ENCODE results near the gene LRRC75A. TPM values are rescaled to one million over a fixed set of nuclear protein-coding genes. Genes with fewer than 3 reads are reported as not detected.

Gene LRRC75A
- total and polyA plus RNA-seq, 5 donors, result 0.63 to 1.3 (median 1.2) TPM

DNA sequence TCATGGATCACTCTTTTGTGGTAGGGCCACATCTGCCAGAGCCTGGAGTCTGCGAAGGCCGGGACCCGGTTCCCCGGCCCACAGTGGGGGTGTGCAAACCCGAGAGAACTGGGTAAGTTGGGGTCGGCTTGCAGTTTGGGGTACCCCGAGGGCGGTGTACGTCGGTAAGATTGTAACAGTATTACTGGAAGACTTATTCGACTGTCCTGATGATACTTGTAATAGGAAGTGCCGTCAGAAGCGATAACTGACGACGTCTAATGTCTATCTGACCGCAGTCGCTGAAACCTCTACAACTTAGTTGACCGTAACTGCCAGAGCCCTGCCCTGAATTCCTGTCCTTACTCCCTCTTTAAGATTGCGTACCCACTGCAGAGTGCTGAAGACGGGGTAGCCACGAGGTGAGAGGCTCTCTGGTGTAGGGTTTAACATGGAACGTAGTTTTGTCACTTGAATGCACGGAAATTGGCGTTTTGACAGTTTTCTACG is 52.6 kb downstream of the LRRC75A start:
- Histone ChIP-seq H3K4me1 (ENCODE audit: control insufficient read depth, insufficient read depth, low read length) (peaks cover 4% of the 10 kb centered on the region), H3K4me3 (ENCODE audit: low read length) (peak overlapping the region; percentile 77), H3K9me3 (ENCODE audit: control insufficient read depth, low read length) (no peaks in the 10 kb centered on the region), H3K27ac (ENCODE audit: low read length) (peak overlapping the region; percentile 65), H3K27me3 (ENCODE audit: control insufficient read depth, insufficient read depth) (no peaks in the 10 kb centered on the region)
- DNase-seq (peak in 1 of 3 donors; percentile 44), ATAC-seq (peak in 1 of 2 donors; percentile 1)
- intact Hi-C loops (cut with DNase I), result no loop called here
- under 1% methylated on average over 25 of the region's 25 CpGs for WGBS

GRCh38 chr17:16438557-16439302 is 53.3 kb downstream of the LRRC75A start:
- H3K27ac ChIP-seq (ENCODE audit: low read length), result peak overlapping the region; percentile 68
- peak; percentile 94 for ATAC-seq
- intact Hi-C loops (cut with DNase I), result no loop called here
- H3K27me3 ChIP-seq (ENCODE audit: control insufficient read depth, insufficient read depth), result no peaks in the 10 kb centered on the region
- under 1% methylated on average over 46 of the region's 46 CpGs for WGBS
- peak; percentile 95 to 97 (median 96) for DNase-seq
- H3K4me1 ChIP-seq (ENCODE audit: control insufficient read depth, insufficient read depth, low read length), result peaks cover 4% of the 10 kb centered on the region
- no peaks in the 10 kb centered on the region for H3K9me3 ChIP-seq (ENCODE audit: control insufficient read depth, low read length)
- peak overlapping the region; percentile 77 for H3K4me3 ChIP-seq (ENCODE audit: low read length)

GRCh38 chr17:16438173-16438556 is 53.8 kb downstream of the LRRC75A start:
- 11% methylated on average over 8 of the region's 8 CpGs for whole genome bisulfite sequencing
- peaks cover 4% of the 10 kb centered on the region for H3K4me1 ChIP-seq (ENCODE audit: control insufficient read depth, insufficient read depth, low read length)
- DNase-seq (no peak), ATAC-seq (no peak)
- peak overlapping the region; percentile 18 for H3K4me3 ChIP-seq (ENCODE audit: low read length)
- no peaks in the 10 kb centered on the region for H3K27me3 ChIP-seq (ENCODE audit: control insufficient read depth, insufficient read depth)
- no peaks in the 10 kb centered on the region for H3K9me3 ChIP-seq (ENCODE audit: control insufficient read depth, low read length)
- intact Hi-C loops (cut with DNase I), result no loop called here
- peak overlapping the region; percentile 68 for H3K27ac ChIP-seq (ENCODE audit: low read length)

DNA sequence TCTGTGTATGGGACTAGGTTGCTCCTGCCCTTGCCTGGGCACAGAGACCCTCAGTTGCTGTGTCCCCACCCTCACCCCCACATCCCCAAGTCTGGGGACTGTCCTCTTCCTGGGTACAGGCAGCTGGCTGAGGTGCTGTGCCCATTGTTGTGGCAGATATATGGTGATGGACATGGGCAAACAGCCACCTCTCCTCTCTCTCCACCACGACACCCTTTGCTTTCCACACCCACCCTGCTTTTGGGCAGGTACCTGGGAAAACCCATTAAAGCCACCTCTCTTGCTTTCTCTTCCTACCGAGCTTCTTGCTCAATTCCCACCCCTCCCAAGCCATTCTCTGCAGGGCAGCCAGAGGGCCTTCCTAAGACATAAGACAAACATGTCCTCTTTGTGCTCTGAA is 54.9 kb downstream of the LRRC75A start:
- 70% methylated on average over 2 of the region's 2 CpGs for WGBS
- DNase-seq, result peak in 1 of 3 donors; percentile 11
- Histone ChIP-seq H3K4me1 (ENCODE audit: control insufficient read depth, insufficient read depth, low read length) (peaks cover 4% of the 10 kb centered on the region), H3K27me3 (ENCODE audit: control insufficient read depth, insufficient read depth) (no peaks in the 10 kb centered on the region), H3K9me3 (ENCODE audit: control insufficient read depth, low read length) (no peaks in the 10 kb centered on the region), H3K27ac (ENCODE audit: low read length) (no peak overlapping the region), H3K4me3 (ENCODE audit: low read length) (no peak overlapping the region)
- intact Hi-C loops (cut with DNase I), result no loop called here
- ATAC-seq, result no peak

GRCh38 chr17:16435925-16436886 is 55.8 kb downstream of the LRRC75A start:
- no peak for ATAC-seq
- Histone ChIP-seq H3K4me1 (ENCODE audit: control insufficient read depth, insufficient read depth, low read length) (peaks cover 4% of the 10 kb centered on the region), H3K27ac (ENCODE audit: low read length) (no peak overlapping the region), H3K9me3 (ENCODE audit: control insufficient read depth, low read length) (no peaks in the 10 kb centered on the region), H3K27me3 (ENCODE audit: control insufficient read depth, insufficient read depth) (no peaks in the 10 kb centered on the region), H3K4me3 (ENCODE audit: low read length) (no peak overlapping the region)
- WGBS, result 64% methylated on average over 14 of the region's 14 CpGs
- intact Hi-C loops (cut with DNase I), result no loop called here
- peak in 1 of 3 donors; percentile 9 for DNase-seq

- Histone ChIP-seq H3K9me3 (ENCODE audit: control insufficient read depth, low read length) (no peaks in the 10 kb centered on the region), H3K4me3 (ENCODE audit: low read length) (no peak overlapping the region), H3K27me3 (ENCODE audit: control insufficient read depth, insufficient read depth) (no peaks in the 10 kb centered on the region), H3K4me1 (ENCODE audit: control insufficient read depth, insufficient read depth, low read length) (no peaks in the 10 kb centered on the region), H3K27ac (ENCODE audit: low read length) (no peak overlapping the region)
- DNase-seq (peak in 1 of 3 donors; percentile 10), ATAC-seq (no peak)
- intact Hi-C loops (cut with DNase I), result no loop called here
- WGBS, result 55% methylated on average over 8 of the region's 8 CpGs
Measured at GRCh38 chr17:16434662-16435061, 57.3 kb downstream of the LRRC75A start.

DNA sequence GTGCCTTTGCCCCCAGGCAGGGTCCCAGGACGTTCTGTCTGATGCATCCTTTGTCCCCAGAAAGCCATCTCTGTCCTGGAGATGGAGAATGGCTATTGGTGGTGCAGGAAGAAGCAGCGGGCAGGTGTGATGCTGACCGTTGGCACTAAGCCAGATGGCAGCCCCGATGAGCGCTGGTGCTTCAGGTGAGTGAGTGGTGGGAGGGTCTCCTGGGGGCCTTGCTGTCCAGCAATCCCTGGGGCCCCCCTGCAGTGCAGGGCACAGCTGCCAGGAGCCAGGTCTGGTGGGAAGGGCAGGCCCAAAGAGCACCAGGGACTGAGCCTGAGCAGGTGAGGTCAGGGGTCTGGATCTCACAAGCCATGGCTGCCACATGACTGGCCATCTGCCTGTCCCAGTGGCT is 58.5 kb downstream of the LRRC75A start:
- H3K9me3 ChIP-seq (ENCODE audit: control insufficient read depth, low read length), result no peaks in the 10 kb centered on the region
- no peaks in the 10 kb centered on the region for H3K4me1 ChIP-seq (ENCODE audit: control insufficient read depth, insufficient read depth, low read length)
- H3K27me3 ChIP-seq (ENCODE audit: control insufficient read depth, insufficient read depth), result no peaks in the 10 kb centered on the region
- intact Hi-C loops (cut with DNase I), result no loop called here
- ATAC-seq (no peak), DNase-seq (peak in 1 of 3 donors; percentile 15)
- H3K4me3 ChIP-seq (ENCODE audit: low read length), result no peak overlapping the region
- 70% methylated on average over 5 of the region's 5 CpGs for WGBS
- H3K27ac ChIP-seq (ENCODE audit: low read length), result no peak overlapping the region

GRCh38 chr17:16432017-16432416 is 60.0 kb downstream of the LRRC75A start:
- Histone ChIP-seq H3K9me3 (ENCODE audit: control insufficient read depth, low read length) (no peaks in the 10 kb centered on the region), H3K27me3 (ENCODE audit: control insufficient read depth, insufficient read depth) (no peaks in the 10 kb centered on the region), H3K27ac (ENCODE audit: low read length) (no peak overlapping the region), H3K4me3 (ENCODE audit: low read length) (no peak overlapping the region), H3K4me1 (ENCODE audit: control insufficient read depth, insufficient read depth, low read length) (no peaks in the 10 kb centered on the region)
- 91% methylated on average over 15 of the region's 15 CpGs for WGBS
- DNase-seq (peak in 1 of 3 donors; percentile 10), ATAC-seq (no peak)
- intact Hi-C loops (cut with DNase I), result no loop called here

- Histone ChIP-seq H3K9me3 (ENCODE audit: control insufficient read depth, low read length) (no peaks in the 10 kb centered on the region), H3K27me3 (ENCODE audit: control insufficient read depth, insufficient read depth) (no peaks in the 10 kb centered on the region), H3K4me1 (ENCODE audit: control insufficient read depth, insufficient read depth, low read length) (no peaks in the 10 kb centered on the region), H3K4me3 (ENCODE audit: low read length) (no peak overlapping the region), H3K27ac (ENCODE audit: low read length) (no peak overlapping the region)
- intact Hi-C loops (cut with DNase I), result no loop called here
- no peak for DNase-seq
- ATAC-seq, result no peak
- WGBS, result 69% methylated on average over 6 of the region's 6 CpGs
Measured at GRCh38 chr17:16430650-16431049, 61.3 kb downstream of the LRRC75A start.

DNA sequence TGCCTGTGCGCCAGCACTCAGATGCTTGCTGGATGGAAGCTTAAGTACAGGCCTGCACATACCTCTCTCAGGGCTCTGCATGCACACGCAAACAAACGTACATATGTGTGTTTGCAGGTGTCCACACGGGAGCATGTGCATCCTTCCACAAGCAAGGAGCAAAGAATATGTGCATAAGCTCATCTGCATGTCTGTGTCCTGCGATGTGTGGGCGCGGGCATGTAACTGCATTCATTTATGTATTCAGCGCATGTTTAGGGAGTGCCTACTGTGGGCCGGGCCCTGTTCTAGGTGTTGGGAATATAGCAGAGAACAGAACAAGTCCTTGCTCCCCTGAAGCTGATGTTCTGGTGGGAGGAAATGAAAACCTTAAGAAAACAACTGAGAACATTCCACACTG is 62.9 kb downstream of the LRRC75A start:
- Histone ChIP-seq H3K9me3 (ENCODE audit: control insufficient read depth, low read length) (no peaks in the 10 kb centered on the region), H3K4me3 (ENCODE audit: low read length) (no peak overlapping the region), H3K27me3 (ENCODE audit: control insufficient read depth, insufficient read depth) (no peaks in the 10 kb centered on the region), H3K4me1 (ENCODE audit: control insufficient read depth, insufficient read depth, low read length) (no peaks in the 10 kb centered on the region), H3K27ac (ENCODE audit: low read length) (no peak overlapping the region)
- intact Hi-C loops (cut with DNase I), result no loop called here
- no peak for ATAC-seq
- DNase-seq, result no peak
- WGBS, result 96% methylated on average over 9 of the region's 9 CpGs
